ENCODE results near the gene CHKA.

Gene CHKA

DNA sequence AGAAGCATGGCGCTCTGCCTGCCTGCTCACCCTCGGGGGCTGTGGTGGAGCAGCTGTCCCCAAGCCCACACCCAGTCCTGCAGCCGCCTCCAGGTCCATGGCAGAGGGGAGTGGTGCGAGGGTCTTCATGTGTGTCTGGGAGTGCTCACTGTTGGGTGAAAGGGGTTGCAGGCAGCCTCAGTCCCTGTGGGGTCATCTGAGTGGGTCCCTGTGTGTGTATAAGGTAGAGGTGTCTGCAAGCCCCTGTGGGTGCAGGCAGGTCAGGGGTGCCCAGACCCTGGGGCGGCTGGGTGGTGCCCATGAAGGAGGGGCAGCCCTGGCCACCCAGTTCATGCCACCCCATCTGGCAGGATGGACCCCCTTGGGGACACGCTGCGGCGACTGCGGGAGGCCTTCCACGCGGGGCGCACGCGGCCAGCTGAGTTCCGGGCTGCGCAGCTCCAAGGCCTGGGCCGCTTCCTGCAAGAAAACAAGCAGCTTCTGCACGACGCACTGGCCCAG is 106.2 kb downstream of the CHKA start:
- Histone ChIP-seq H3K9ac (ENCODE audit: low read depth, low read length) (no peak overlapping the region), H3K27me3 (ENCODE audit: insufficient read depth, low read length) (no peaks in the 10 kb centered on the region), H3K36me3 (ENCODE audit: insufficient read depth, low read length) (no peaks in the 10 kb centered on the region), H3K4me3 (ENCODE audit: low read length) (no peak overlapping the region), H3K27ac (ENCODE audit: low read depth, low read length) (no peak overlapping the region), H3K4me1 (ENCODE audit: insufficient read depth, low read length) (peaks cover 12% of the 10 kb centered on the region), H3K9me3 (ENCODE audit: insufficient read depth, low read depth, low read length) (no peaks in the 10 kb centered on the region)
- WGBS: 93% methylated on average over 19 of the region's 19 CpGs

DNA sequence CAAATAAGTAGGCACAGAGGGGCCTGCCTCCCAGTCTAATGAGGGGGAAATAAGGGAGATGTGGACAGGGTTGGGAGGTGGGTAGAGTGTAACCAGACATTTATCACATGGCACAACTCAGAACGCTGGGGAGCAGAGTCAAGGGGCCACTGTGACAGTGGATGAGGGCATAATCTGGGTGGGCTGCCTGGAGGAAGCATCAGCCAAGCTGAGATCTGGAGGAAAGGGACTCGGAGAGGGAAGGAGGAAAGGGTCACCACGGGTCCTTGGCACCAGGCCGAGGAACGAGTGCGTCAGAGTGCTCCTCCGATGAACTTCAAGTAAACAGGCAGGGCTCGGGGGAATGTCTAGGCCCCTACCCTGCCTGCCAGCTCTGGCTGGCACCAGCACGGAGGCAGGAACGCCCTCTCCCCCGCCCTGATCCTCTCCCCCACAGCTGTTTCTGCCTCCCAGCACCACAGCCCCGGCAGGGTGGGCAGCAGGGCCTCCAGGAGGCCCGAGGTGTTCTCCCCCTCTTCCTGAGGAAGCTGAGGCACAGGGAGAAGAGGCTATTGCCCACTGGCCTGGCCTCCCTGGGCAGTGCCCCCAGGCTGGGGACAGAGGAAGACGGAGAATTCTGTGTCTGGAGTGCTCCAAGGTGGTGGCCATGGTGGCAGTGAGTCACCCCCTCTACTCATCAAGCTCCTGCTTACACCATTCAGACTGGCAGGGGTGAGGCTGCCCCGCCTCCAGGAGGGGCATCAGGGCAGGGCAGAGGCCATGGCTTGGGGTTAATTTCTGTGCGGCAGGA is 106.8 kb downstream of the CHKA start:
- WGBS: 84% methylated on average over 16 of the region's 16 CpGs
- H3K9me3 ChIP-seq (ENCODE audit: insufficient read depth, low read depth, low read length): no peaks in the 10 kb centered on the region
- H3K4me1 ChIP-seq (ENCODE audit: insufficient read depth, low read length): peaks cover 12% of the 10 kb centered on the region
- H3K4me3 ChIP-seq (ENCODE audit: low read length): no peak overlapping the region
- H3K27me3 ChIP-seq (ENCODE audit: insufficient read depth, low read length): no peaks in the 10 kb centered on the region
- H3K36me3 ChIP-seq (ENCODE audit: insufficient read depth, low read length): no peaks in the 10 kb centered on the region
- H3K9ac ChIP-seq (ENCODE audit: low read depth, low read length): peak overlapping the region; percentile 11; the same call in 1 of the 2 replicates
- H3K27ac ChIP-seq (ENCODE audit: low read depth, low read length): no peak overlapping the region

GRCh38 chr11:68013611-68014156 is 107.5 kb downstream of the CHKA start:
- Histone ChIP-seq H3K9me3 (ENCODE audit: insufficient read depth, low read depth, low read length) (no peaks in the 10 kb centered on the region), H3K27me3 (ENCODE audit: insufficient read depth, low read length) (no peaks in the 10 kb centered on the region), H3K4me1 (ENCODE audit: insufficient read depth, low read length) (peaks cover 12% of the 10 kb centered on the region), H3K36me3 (ENCODE audit: insufficient read depth, low read length) (no peaks in the 10 kb centered on the region), H3K27ac (ENCODE audit: low read depth, low read length) (no peak overlapping the region), H3K4me3 (ENCODE audit: low read length) (no peak overlapping the region), H3K9ac (ENCODE audit: low read depth, low read length) (no peak overlapping the region)
- 92% methylated on average over 14 of the region's 14 CpGs for WGBS

DNA sequence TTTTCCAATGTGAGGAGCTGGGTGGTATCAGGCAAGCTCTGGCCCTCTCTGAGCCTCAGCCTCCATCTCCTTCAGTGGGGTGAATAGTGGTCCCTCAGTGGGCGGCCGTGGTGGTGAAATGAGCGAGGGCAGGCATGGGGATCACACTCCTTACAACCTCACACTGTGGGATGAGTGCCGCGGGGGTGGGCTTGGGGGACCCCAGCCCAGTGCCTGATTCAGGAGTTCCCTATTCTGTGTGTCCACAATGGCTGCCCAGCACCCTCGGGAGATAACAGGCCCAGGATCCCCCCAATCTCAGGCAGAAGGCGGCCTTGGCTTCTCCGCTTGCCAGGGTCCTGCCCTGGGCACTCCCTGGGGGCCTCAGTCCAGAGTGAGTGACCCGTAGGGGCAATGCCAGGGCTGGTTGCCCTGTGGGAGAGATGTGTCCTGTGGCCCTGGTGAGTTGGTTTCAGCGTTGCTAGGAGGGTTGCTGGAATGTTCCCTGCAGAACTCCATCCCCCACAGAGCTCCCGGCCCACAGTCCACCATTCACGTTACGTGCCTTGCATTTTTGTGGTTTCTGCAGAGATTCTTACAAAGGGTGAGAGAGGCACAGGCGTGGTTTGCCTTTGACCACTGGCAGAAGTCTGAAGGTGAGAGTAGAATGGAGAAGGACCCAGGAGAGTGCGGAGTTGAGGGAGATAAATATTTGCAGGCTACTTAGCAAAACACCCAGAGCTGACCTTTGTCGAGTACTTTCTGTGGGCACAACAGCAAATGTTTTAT is 108.2 kb downstream of the CHKA start:
- no peaks in the 10 kb centered on the region for H3K36me3 ChIP-seq (ENCODE audit: insufficient read depth, low read length)
- H3K27me3 ChIP-seq (ENCODE audit: insufficient read depth, low read length): no peaks in the 10 kb centered on the region
- WGBS: 84% methylated on average over 16 of the region's 16 CpGs
- no peak overlapping the region for H3K27ac ChIP-seq (ENCODE audit: low read depth, low read length)
- peaks cover 12% of the 10 kb centered on the region for H3K4me1 ChIP-seq (ENCODE audit: insufficient read depth, low read length)
- no peak overlapping the region for H3K9ac ChIP-seq (ENCODE audit: low read depth, low read length)
- no peak overlapping the region for H3K4me3 ChIP-seq (ENCODE audit: low read length)
- H3K9me3 ChIP-seq (ENCODE audit: insufficient read depth, low read depth, low read length): no peaks in the 10 kb centered on the region

- H3K4me1 ChIP-seq (ENCODE audit: insufficient read depth, low read length): peaks cover 12% of the 10 kb centered on the region
- H3K4me3 ChIP-seq (ENCODE audit: low read length): no peak overlapping the region
- no peaks in the 10 kb centered on the region for H3K9me3 ChIP-seq (ENCODE audit: insufficient read depth, low read depth, low read length)
- no peak overlapping the region for H3K27ac ChIP-seq (ENCODE audit: low read depth, low read length)
- no peak overlapping the region for H3K9ac ChIP-seq (ENCODE audit: low read depth, low read length)
- WGBS: 90% methylated on average over 16 of the region's 17 CpGs
- H3K27me3 ChIP-seq (ENCODE audit: insufficient read depth, low read length): no peaks in the 10 kb centered on the region
- no peaks in the 10 kb centered on the region for H3K36me3 ChIP-seq (ENCODE audit: insufficient read depth, low read length)
These were observed 108.9 kb downstream of the CHKA start for GRCh38 chr11:68012044-68012842.

DNA sequence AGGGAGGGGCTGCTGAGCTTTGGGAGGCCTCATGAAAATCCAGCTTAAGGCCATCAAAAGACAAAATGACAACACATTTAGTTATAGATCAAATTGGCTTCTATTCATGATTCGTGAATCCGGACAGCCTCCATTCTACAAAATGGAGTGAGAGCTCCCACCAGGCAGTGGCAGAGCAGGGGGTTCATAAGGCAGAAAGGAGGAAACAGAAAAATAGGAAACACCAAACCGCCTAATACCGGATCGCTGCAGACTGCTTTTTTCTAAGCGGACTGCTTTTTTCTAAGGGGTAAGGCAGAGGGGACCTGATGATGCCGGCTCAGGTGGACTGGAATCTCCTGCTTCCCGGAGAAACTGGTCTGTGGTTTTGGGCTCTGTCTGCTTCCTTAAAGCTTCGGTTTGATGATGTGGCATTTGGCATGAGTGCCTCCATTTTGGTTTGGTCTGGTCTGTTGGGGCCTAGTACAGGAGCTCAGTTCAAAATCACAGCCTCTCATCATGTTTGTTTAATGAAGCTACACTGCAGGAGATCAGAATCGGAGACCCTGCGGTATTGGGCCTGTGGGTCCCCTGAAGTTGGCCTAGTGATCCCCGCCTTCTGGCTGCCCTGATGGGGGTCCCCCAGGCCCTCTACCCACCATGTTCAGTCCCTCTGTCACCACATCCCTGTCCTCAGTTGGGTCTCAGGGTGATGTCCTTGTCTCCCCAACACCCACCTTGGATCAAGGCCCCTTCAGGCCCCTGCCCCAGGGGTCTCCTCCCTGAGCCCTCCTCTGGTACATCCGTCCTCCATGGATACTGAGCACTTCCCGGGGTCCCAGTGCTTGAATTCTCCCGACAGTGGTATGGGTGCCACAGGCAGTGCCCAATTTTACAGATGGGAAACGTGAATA is 109.9 kb downstream of the CHKA start:
- H3K36me3 ChIP-seq (ENCODE audit: insufficient read depth, low read length): no peaks in the 10 kb centered on the region
- H3K4me3 ChIP-seq (ENCODE audit: low read length): no peak overlapping the region
- H3K9ac ChIP-seq (ENCODE audit: low read depth, low read length): no peak overlapping the region
- no peaks in the 10 kb centered on the region for H3K27me3 ChIP-seq (ENCODE audit: insufficient read depth, low read length)
- peaks cover 12% of the 10 kb centered on the region for H3K4me1 ChIP-seq (ENCODE audit: insufficient read depth, low read length)
- no peaks in the 10 kb centered on the region for H3K9me3 ChIP-seq (ENCODE audit: insufficient read depth, low read depth, low read length)
- WGBS: 91% methylated on average over 16 of the region's 16 CpGs
- no peak overlapping the region for H3K27ac ChIP-seq (ENCODE audit: low read depth, low read length)

GRCh38 chr11:68010090-68011041 is 110.8 kb downstream of the CHKA start, which contains the start of gene ALDH3B1:
Gene ALDH3B1, plus strand, starts transcription at chr11:68010327. Its CDS starts 4,971 bp downstream, at chr11:68015298.
- peaks cover 12% of the 10 kb centered on the region for H3K4me1 ChIP-seq (ENCODE audit: insufficient read depth, low read length)
- no peaks in the 10 kb centered on the region for H3K27me3 ChIP-seq (ENCODE audit: insufficient read depth, low read length)
- H3K36me3 ChIP-seq (ENCODE audit: insufficient read depth, low read length): no peaks in the 10 kb centered on the region
- no peaks in the 10 kb centered on the region for H3K9me3 ChIP-seq (ENCODE audit: insufficient read depth, low read depth, low read length)
- no peak within 1 kb of the TSS for H3K4me3 ChIP-seq (ENCODE audit: low read length)
- 0 out of 2 replicates have a peak within 1 kb of the TSS, but pooled peaks have one; percentile 46 for H3K27ac ChIP-seq (ENCODE audit: low read depth, low read length)
- WGBS: 53% methylated on average over 33 of the region's 33 CpGs
- H3K9ac ChIP-seq (ENCODE audit: low read depth, low read length): no peak within 1 kb of the TSS; the same call in 1 of the 2 replicates

- Histone ChIP-seq H3K4me1 (ENCODE audit: insufficient read depth, low read length) (peaks cover 13% of the 10 kb centered on the region), H3K27me3 (ENCODE audit: insufficient read depth, low read length) (no peaks in the 10 kb centered on the region), H3K9me3 (ENCODE audit: insufficient read depth, low read depth, low read length) (no peaks in the 10 kb centered on the region), H3K9ac (ENCODE audit: low read depth, low read length) (no peak overlapping the region; the same call in 1 of the 2 replicates), H3K27ac (ENCODE audit: low read depth, low read length) (no peak overlapping the region), H3K36me3 (ENCODE audit: insufficient read depth, low read length) (no peaks in the 10 kb centered on the region), H3K4me3 (ENCODE audit: low read length) (no peak overlapping the region)
- 88% methylated on average over 10 of the region's 12 CpGs for WGBS
These were observed 111.6 kb downstream of the CHKA start for GRCh38 chr11:68009391-68010089.

Measured in HUES64 (cell line).